GM18505 (cell line): Measurements from ENCODE around the gene NUFIP2.
"Not testable (repeated sequence)": the region's sequence is repeated elsewhere in the genome, so short reads cannot be mapped to it uniquely, and the experiment has no call there.

Experiments used
- ATAC-seq: cut with Tn5 transposase; IDR thresholded peaks from one replicate; pipeline ENCODE4 v1.9.1; 2021; ENCODE audit not compliant: unreplicated experiment
- POLR2A ChIP-seq: IDR thresholded peaks from 4 replicates; pipeline ENCODE4 v1.6.1; 2011; ENCODE audit warnings: borderline replicate concordance; ENCODE audit not compliant: insufficient read depth, insufficient read length; ENCODE audit errors: extremely low read depth

Gene NUFIP2

GRCh38 chr17:29240968-29241963 lies 52.7 kb downstream of the NUFIP2 start:
- no peak for TF ChIP-seq POLR2A
- ATAC-seq = no peak

GRCh38 chr17:29240477-29240876 lies 53.5 kb downstream of the NUFIP2 start:
- ATAC-seq = no peak
- TF ChIP-seq POLR2A = no peak

DNA sequence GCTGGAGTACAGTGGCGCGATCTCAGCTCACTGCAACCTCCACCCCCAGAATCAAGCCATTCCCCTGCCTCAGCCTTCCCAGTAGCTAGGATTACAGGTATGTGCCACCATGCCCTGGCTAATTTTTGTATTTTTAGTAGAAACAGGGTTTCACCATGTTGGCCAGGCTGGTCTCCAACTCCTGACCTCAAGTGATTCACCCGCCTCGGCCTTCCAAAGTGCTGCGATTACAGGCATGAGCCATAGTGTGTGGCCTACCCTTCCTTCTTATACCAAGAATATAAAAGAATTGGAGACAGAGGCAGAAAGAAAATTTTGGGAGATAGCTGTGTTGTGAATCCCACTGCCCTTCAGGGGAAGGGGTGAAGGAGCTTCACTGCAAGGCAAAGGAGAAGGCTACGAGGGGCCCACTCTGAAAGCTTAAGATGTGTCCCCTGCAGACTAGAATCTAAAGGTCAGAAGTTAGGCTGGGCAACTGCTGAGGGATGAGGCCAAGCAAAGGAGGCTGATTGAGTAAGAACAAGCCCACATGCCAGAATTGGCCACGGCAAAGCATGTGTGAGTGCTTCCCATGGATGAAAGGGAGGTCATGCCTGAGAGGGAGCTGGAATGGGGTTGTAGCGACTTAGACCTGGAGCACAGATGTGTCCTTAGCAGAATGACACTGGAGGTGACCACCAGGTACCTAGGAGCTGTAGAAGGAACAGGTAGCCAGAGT lies 55.7 kb downstream of the NUFIP2 start:
- ATAC-seq = no peak

GRCh38 chr17:29237476-29238132 lies 56.3 kb downstream of the NUFIP2 start:
- ATAC-seq = no peak
- TF ChIP-seq POLR2A = no peak

More for the DNA sequence above, 55.7 kb downstream of the NUFIP2 start:
- TF ChIP-seq POLR2A = no peak

DNA sequence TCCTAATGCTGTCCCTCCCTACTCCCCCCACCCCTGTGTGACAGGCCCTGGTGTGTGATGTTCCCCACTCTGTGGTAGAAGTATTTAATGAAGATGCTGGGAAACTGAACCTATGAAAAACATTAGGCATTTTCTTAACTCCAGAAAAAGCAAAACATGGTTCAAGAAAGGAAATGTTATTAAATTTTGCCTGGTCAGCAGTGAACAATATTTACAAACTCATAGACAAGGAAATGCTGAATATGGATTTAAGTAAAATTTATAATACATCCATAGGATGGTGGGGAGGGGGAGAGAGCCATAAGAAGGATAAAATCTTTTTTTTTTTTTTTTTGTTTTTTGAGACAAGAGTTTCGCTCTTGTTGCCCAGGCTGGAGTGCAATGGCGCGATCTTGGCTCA lies 58.0 kb downstream of the NUFIP2 start:
- no peak for TF ChIP-seq POLR2A
- ATAC-seq = no peak

DNA sequence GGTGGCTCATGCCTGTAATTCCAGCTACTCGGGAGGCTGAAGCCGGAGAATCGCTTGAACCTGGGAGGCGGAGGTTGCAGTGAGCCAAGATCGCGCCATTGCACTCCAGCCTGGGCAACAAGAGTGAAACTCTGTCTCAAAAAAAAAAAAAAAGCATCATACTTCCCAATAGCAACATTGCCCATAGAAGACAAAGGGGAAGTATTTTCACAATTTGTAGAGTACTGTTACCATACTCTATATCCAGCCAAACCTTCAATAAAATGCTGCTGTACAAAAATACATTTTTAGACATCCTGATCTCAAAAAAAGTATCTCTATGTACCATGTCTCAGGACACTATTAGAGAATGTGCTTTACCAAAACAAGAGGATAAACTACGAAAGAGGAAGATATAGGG lies 59.0 kb downstream of the NUFIP2 start:
- not testable (repeated sequence) for ATAC-seq

- ATAC-seq = no peak
- TF ChIP-seq POLR2A = no peak
Measured at GRCh38 chr17:29233301-29233700, 60.6 kb downstream of the NUFIP2 start.

- no peak for TF ChIP-seq POLR2A
Measured at GRCh38 chr17:29225396-29225795, 68.6 kb downstream of the NUFIP2 start.

GRCh38 chr17:29221338-29221737 lies 72.6 kb downstream of the NUFIP2 start:
- not testable (repeated sequence) for ATAC-seq

More at GRCh38 chr17:29225396-29225795, 68.6 kb downstream of the NUFIP2 start:
- no peak for ATAC-seq

DNA sequence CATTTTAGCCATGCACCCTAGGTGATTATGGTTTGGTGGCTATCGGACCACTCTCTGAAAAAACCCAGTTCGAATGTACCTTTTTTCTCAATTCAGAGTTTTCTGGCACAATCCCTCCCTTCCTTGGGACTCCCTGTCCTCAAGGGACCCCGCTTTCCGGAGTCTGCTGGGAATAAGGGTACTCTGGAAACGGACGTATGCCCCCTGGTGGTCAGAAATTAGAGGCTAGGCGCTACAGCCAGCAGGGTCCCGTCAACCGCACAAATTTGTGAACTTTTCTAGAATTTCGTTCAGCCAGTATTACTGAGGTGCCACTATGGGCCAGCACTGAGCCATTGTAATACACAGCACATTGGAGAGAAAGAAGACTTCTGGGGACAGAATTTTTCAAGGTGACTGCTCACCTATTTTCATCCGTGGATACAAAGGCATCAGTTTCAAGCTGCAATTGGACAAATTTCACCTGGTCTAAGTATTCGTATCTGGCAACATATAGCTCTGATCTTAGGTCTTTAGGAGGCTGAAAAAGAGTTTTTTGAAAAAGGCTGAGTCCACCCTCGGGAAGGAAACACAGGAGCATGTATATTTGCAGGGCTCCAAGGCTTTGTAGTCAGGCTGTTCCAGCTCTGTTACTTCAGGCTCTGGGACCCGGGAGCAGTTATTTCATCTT lies 74.4 kb downstream of the NUFIP2 start:
- no peak for ATAC-seq
- no peak for TF ChIP-seq POLR2A

- TF ChIP-seq POLR2A = no peak
- no peak for ATAC-seq
Measured at GRCh38 chr17:29216856-29217255, 77.1 kb downstream of the NUFIP2 start.

- ATAC-seq = no peak
Measured at GRCh38 chr17:29216181-29216580, 77.8 kb downstream of the NUFIP2 start.

DNA sequence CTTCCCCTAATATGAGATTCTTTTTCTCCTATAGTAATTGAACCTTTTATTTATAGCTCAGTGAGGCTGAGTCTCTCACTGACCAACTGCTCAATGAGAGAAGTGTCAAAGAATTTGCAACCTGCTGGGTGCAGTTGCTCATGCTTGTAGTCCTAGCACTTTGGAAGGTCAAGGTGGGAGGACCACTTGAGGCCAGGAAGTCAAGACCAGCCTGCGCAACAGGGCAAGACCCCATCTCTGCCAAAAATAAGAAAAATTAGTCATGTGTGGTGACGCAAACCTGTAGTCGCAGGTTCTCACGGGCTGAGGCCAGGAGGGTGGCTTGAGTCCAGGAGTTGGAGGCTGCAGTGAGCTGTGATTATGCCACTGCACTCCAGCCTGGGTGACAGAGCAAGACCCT lies 78.2 kb downstream of the NUFIP2 start:
- TF ChIP-seq POLR2A = no peak
- no peak for ATAC-seq

More at GRCh38 chr17:29216181-29216580, 77.8 kb downstream of the NUFIP2 start:
- TF ChIP-seq POLR2A = no peak
